Muscle layer of duodenum (tissue), 2 donors: ENCODE data around the gene GUCY2C.

Source experiments
- H3K27ac ChIP-seq: one replicate; pipeline ENCODE4 v1.7.0; 2013; ENCODE audit warnings: mild to moderate bottlenecking, low read length
- H3K27me3 ChIP-seq: one replicate; pipeline ENCODE4 v1.7.0; 2013; ENCODE audit warnings: low read depth, mild to moderate bottlenecking, control low read depth, low read length
- H3K36me3 ChIP-seq, 2 donors: one replicate each; pipeline ENCODE4 v1.7.0; 2013; ENCODE audit warnings: low read length in 2 of 2, control low read depth in 1 of 2, mild to moderate bottlenecking in 1 of 2; ENCODE audit not compliant: insufficient read depth in 2 of 2, control insufficient read depth in 1 of 2
- H3K4me1 ChIP-seq, 2 donors: one replicate each; pipeline ENCODE4 v1.7.0; 2013; ENCODE audit warnings: low read length in 2 of 2, mild to moderate bottlenecking in 2 of 2, control low read depth in 1 of 2, moderate library complexity in 1 of 2; ENCODE audit not compliant: insufficient read depth in 2 of 2, control insufficient read depth in 1 of 2
- H3K4me3 ChIP-seq, 2 donors: one replicate each; pipeline ENCODE4 v1.7.0; 2013; ENCODE audit warnings: low read length in 2 of 2, low read depth in 1 of 2, mild to moderate bottlenecking in 1 of 2
- H3K9me3 ChIP-seq, 2 donors: one replicate each; pipeline ENCODE4 v1.7.0; 2013; ENCODE audit warnings: low read length in 2 of 2, control low read depth in 1 of 2, mild to moderate bottlenecking in 1 of 2; ENCODE audit not compliant: control insufficient read depth in 1 of 2
- donor health status: healthy.

The GUCY2C gene

GRCh38 chr12:14681625-14682024 lies 14.8 kb downstream of the GUCY2C start:
- Histone ChIP-seq H3K27ac (no peak overlapping the region), H3K27me3 (no peaks in the 10 kb centered on the region), H3K36me3 (no peaks in the 10 kb centered on the region), H3K4me1 (no peaks in the 10 kb centered on the region), H3K9me3 (no peaks in the 10 kb centered on the region), H3K4me3 (no peak overlapping the region)

DNA sequence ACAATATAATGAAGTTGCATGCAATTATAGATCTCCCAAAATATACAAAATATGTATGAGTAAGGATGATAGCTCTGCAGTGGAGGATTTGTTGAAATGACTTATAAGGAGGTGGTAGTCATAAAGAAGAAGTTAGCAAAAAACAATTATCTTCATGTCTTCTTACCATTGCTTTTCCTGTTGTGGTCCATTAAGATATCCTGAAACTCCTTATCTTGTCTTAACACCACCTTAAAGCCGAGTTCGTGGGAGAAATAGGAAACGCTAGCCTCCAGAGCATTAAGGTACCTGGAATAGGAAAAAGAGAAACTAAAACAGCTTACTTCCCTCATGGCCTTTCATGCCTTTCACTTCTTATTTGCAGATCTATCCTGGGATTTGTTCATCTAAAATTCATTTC lies 15.2 kb downstream of the GUCY2C start:
- Histone ChIP-seq H3K4me1 (no peaks in the 10 kb centered on the region), H3K4me3 (no peak overlapping the region), H3K9me3 (no peaks in the 10 kb centered on the region), H3K36me3 (no peaks in the 10 kb centered on the region), H3K27me3 (no peaks in the 10 kb centered on the region), H3K27ac (no peak overlapping the region)

DNA sequence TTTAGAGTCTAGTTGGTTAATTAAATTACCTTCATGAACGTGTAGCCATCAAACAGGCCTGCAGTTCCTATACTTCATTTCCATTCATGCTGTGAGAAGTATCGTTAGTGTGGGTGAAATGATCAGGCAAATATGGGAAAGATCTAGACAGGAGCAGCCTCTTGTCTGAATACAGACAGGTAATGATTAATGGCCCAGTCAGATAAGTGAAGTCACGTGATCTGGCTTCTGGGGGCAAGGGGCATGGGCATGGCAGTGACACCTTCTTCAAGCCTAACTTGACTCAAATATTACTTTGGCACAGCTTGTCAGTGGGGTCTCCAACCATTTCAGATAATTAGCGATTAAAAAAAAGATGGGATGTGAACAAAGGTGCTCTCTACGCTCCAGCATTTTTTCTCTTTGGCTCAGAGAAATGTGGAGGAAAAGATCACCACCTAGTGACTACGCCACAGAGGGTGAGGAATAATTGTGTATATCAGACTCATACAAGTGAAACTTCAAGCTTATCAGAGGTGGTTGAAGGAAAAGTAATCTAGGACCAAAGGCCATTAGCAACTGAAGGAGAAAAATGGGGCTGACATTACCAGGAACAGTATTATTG lies 17.8 kb downstream of the GUCY2C start:
- no peaks in the 10 kb centered on the region for H3K27me3 ChIP-seq
- no peaks in the 10 kb centered on the region for H3K4me1 ChIP-seq
- H3K9me3 ChIP-seq = no peaks in the 10 kb centered on the region
- no peak overlapping the region for H3K4me3 ChIP-seq
- peak overlapping the region; percentile 4 for H3K27ac ChIP-seq
- H3K36me3 ChIP-seq = no peaks in the 10 kb centered on the region

DNA sequence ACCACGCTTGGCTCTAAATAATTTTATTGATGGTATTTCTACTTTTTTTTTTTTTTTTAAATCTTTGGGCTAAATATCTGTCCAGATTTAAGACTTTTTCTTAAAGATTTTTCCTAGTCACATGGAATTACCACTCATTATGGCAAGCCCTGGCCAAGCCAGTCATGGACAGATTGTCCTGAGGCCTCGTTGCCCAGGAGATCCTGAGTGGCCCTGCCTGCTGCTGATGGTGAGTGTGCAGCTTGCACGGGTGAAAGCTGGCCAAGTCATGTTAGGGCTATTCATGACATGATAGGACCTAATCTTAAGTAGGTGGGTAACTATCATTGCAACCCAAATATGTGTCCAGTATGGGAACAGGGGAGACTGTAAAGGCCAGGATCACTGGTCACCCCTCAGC lies 27.8 kb downstream of the GUCY2C start:
- no peak overlapping the region for H3K4me3 ChIP-seq
- no peaks in the 10 kb centered on the region for H3K36me3 ChIP-seq
- no peak overlapping the region for H3K27ac ChIP-seq
- H3K4me1 ChIP-seq = no peaks in the 10 kb centered on the region
- no peaks in the 10 kb centered on the region for H3K9me3 ChIP-seq
- H3K27me3 ChIP-seq = no peaks in the 10 kb centered on the region

- no peak overlapping the region for H3K4me3 ChIP-seq
- H3K27me3 ChIP-seq = no peaks in the 10 kb centered on the region
- no peaks in the 10 kb centered on the region for H3K36me3 ChIP-seq
- H3K4me1 ChIP-seq = no peaks in the 10 kb centered on the region
- no peak overlapping the region for H3K27ac ChIP-seq
- H3K9me3 ChIP-seq = no peaks in the 10 kb centered on the region
These were observed 30.7 kb downstream of the GUCY2C start for GRCh38 chr12:14665354-14666348.

- no peak overlapping the region for H3K27ac ChIP-seq
- no peaks in the 10 kb centered on the region for H3K4me1 ChIP-seq
- no peaks in the 10 kb centered on the region for H3K9me3 ChIP-seq
- no peak overlapping the region for H3K4me3 ChIP-seq
- H3K27me3 ChIP-seq = no peaks in the 10 kb centered on the region
- H3K36me3 ChIP-seq = no peaks in the 10 kb centered on the region
These were observed 31.9 kb downstream of the GUCY2C start for GRCh38 chr12:14664434-14665023.

DNA sequence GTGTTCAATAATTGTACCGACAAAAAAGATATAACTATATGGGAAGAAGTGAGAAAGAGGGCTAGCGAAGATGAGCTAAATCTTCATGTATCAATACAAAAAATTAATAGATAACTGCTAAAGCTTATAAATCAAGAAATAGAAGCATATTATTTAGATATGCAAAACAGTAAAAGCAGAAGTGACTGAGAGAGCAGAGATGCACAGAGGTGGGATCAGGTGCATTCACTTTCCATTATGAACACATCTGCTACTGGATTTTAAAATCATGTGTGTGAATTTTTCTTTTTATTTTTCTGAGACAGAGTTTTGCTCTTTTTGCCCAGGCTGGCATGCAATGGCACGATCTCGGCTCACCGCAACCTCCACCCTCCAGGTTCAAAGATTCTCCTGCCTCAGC lies 33.4 kb downstream of the GUCY2C start:
- no peaks in the 10 kb centered on the region for H3K9me3 ChIP-seq
- no peak overlapping the region for H3K27ac ChIP-seq
- H3K4me3 ChIP-seq = no peak overlapping the region
- no peaks in the 10 kb centered on the region for H3K4me1 ChIP-seq
- no peaks in the 10 kb centered on the region for H3K36me3 ChIP-seq
- no peaks in the 10 kb centered on the region for H3K27me3 ChIP-seq

DNA sequence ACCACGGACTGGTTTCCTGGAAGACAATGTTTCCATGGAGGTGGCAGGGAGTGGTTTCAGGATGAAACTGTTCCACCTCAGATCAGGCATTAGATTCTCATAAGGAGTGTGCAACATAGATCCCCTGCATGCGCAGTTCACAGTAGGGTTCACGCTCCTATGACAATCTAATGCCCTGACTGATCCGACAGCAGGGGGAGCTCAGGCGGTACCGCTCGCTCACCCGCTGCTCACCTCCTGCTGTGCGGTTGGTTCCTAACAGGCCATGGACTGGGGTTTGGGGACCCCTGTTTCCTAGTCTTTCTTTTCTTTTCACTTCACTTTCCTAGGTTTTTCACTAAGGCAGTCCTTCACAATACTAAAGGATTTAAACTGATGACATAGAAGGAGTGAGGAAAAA lies 39.6 kb downstream of the GUCY2C start:
- no peaks in the 10 kb centered on the region for H3K36me3 ChIP-seq
- no peak overlapping the region for H3K27ac ChIP-seq
- H3K27me3 ChIP-seq = no peaks in the 10 kb centered on the region
- no peak overlapping the region for H3K4me3 ChIP-seq
- H3K4me1 ChIP-seq = no peaks in the 10 kb centered on the region
- H3K9me3 ChIP-seq = no peaks in the 10 kb centered on the region

DNA sequence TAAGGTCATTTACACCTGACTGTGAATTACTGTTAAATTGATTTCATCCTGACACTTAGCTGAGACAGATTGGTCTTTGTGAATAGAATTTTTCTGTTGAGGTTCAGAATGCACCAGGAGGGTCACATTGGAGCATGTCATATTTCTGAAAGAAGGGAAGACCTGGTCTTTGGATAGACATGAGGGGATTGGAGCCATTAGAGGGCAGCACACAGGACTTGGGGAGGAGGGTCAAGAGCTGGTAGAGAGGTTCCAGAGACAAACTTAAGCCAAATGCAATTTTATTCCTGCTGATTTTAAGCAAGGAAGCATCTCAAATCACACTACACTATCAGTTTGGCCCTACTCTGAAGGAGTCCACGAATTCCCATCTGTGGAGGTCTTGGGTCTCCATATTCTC lies 41.1 kb downstream of the GUCY2C start:
- no peak overlapping the region for H3K27ac ChIP-seq
- no peaks in the 10 kb centered on the region for H3K9me3 ChIP-seq
- H3K36me3 ChIP-seq = no peaks in the 10 kb centered on the region
- H3K4me1 ChIP-seq = no peaks in the 10 kb centered on the region
- H3K4me3 ChIP-seq = no peak overlapping the region
- H3K27me3 ChIP-seq = no peaks in the 10 kb centered on the region

DNA sequence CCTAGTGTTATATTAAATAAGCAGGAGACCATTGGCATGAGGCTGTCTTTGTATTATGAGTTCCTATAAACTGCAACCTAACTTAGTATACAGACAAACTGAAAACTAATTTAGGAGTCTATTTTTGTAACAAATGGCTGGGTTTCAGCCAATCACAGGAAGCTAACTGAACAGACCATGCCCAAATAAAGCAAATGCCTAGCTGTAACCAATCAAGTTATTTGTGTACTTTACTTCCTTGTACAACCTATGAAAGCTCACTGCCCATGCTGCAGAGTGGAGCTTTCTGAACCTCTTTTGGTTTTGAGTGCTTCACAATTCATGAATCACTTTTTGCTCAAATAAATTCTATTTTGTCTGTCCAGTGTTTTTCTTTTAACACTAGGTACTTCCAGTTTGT lies 41.6 kb downstream of the GUCY2C start:
- no peaks in the 10 kb centered on the region for H3K36me3 ChIP-seq

DNA sequence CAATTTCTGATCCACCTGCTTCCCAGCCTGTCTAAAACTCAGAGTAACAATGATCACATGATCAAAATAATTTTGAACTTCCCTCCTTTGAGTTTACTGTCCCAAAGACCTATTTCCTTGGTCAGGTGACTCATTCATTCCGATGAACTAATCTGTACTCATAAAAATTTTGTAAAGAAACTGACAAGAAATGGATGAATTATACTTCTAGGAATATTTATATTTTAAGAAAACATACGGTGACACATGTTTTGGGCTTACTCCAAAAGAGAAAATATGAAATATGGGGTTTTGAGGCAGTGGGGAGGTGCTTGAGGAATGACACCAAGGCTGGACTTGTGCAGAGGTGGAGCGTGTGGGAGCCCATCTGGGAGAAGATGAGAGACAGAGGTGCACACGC lies 42.0 kb downstream of the GUCY2C start:
- H3K36me3 ChIP-seq = no peaks in the 10 kb centered on the region
- no peaks in the 10 kb centered on the region for H3K27me3 ChIP-seq
- H3K4me1 ChIP-seq = no peaks in the 10 kb centered on the region
- H3K27ac ChIP-seq = no peak overlapping the region
- no peak overlapping the region for H3K4me3 ChIP-seq
- H3K9me3 ChIP-seq = no peaks in the 10 kb centered on the region

More for the DNA sequence above, 41.6 kb downstream of the GUCY2C start:
- Histone ChIP-seq H3K4me1 (no peaks in the 10 kb centered on the region), H3K9me3 (no peaks in the 10 kb centered on the region), H3K27me3 (no peaks in the 10 kb centered on the region), H3K4me3 (no peak overlapping the region), H3K27ac (no peak overlapping the region)
